Astrocyte of the spinal cord (primary cell): ENCODE data around the gene MACROD2.
"Not testable (repeated sequence)": the region's sequence is repeated elsewhere in the genome, so short reads cannot be mapped to it uniquely, and the experiment has no call there.

Experiments used
- DNase-seq: peaks from one replicate; pipeline ENCODE4 v3.0.0; 2011; ENCODE audit warnings: low read depth, low spot score
- H3K4me3 ChIP-seq: 2 replicates; pipeline ENCODE4 v1.5.1; 2011; ENCODE audit warnings: low read depth, mild to moderate bottlenecking, low read length, moderate library complexity
- CTCF ChIP-seq: IDR thresholded peaks from 2 replicates; pipeline ENCODE4 v1.5.1; 2012; ENCODE audit warnings: low read depth, mild to moderate bottlenecking, low read length, inconsistent platforms
- in situ Hi-C: cut with HindIII; loops from 2 replicates; pipeline ENCODE4 v1.10.0; 2017; ENCODE audit warnings: low sequenced_read_pairs

The MACROD2 gene

GRCh38 chr20:13990465-13990864, 4.9 kb upstream of the MACROD2 start, which contains the start of gene SEL1L2:
Gene SEL1L2, minus strand, starts transcription at chr20:13990614. Its CDS starts 80 bp downstream, at chr20:13990534.
- H3K4me3 ChIP-seq, result no peak within 1 kb of the TSS
- TF ChIP-seq CTCF, result no peak
- DNase-seq, result no peak
- in situ Hi-C loops, result no loop called here

GRCh38 chr20:13991311-13991710, 4.0 kb upstream of the MACROD2 start:
- TF ChIP-seq CTCF, result no peak
- H3K4me3 ChIP-seq, result no peak overlapping the region
- DNase-seq, result no peak
- in situ Hi-C loops, result no loop called here

GRCh38 chr20:13991955-13992354, 3.4 kb upstream of the MACROD2 start:
- H3K4me3 ChIP-seq, in situ Hi-C loops, DNase-seq: not testable (repeated sequence)

- no peak for TF ChIP-seq CTCF
- DNase-seq, result peak; percentile 3
- in situ Hi-C loops, result no loop called here
- peak overlapping the region; percentile 60 for H3K4me3 ChIP-seq
Measured at GRCh38 chr20:13995841-13996240, 525 bp downstream of the MACROD2 start.

GRCh38 chr20:13996265-13996664, 949 bp downstream of the MACROD2 start:
- no peak for TF ChIP-seq CTCF
- in situ Hi-C loops, result no loop called here
- DNase-seq, result peak; percentile 5
- peak overlapping the region; percentile 60 for H3K4me3 ChIP-seq

- H3K4me3 ChIP-seq, result no peak overlapping the region
- in situ Hi-C loops, result no loop called here
- no peak for DNase-seq
- no peak for TF ChIP-seq CTCF
Measured at GRCh38 chr20:14000917-14001316, 5.6 kb downstream of the MACROD2 start.

GRCh38 chr20:14005996-14006395, 10.7 kb downstream of the MACROD2 start:
- H3K4me3 ChIP-seq, result no peak overlapping the region
- in situ Hi-C loops, result no loop called here
- no peak for DNase-seq
- no peak for TF ChIP-seq CTCF
